T-helper 2 cell (primary cell): ENCODE measurements around the gene AFDN.

ENCODE experiments used
- DNase-seq, 5 experiments: peaks; one replicate each; pipeline versions ENCODE4 v3.0.0 to v3.0.0-alpha.2; 2012 to 2022

Gene AFDN

GRCh38 chr6:167796192-167796981, 30.3 kb upstream of the AFDN start:
- no peak for DNase-seq

- no peak for DNase-seq
These were observed 29.7 kb upstream of the AFDN start for GRCh38 chr6:167797011-167797471.

DNA sequence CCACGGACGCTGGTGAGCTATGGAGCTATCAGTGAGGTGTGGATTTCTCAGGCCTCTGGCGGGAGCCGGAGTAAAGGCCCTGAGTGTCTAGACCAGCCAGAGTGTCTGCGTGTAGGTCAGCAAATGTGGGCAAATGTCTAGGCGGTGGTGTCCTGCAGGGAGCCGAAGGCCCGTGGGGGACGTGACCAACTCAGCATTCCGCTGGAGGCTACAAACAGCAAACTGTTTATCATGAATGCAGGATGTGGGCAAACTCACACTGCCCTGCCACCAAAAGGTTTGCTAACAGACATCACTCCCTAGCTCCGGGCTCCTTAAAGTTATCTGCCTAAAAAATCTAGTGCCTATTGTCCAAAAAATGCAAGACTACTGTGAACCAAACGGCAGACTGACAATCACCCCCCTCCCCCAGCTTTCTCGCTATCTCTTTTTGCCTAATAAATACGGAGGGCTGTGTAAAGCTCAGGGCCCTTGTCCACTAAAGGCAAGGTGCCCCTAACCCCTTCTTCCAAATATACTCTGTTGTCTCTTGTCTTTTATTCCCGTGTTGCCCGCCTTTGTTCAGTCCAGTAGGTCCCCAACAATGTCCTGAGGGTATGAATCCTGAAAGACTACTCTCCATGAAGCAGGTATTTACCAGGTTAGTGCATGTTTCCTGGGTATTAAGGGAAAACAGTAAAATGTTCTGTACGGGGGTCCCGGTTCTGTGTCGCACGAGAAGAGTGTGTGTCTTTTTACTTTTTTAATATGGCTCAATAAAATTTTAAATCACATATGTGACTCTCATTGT, 29.0 kb upstream of the AFDN start:
- DNase-seq: no peak

DNA sequence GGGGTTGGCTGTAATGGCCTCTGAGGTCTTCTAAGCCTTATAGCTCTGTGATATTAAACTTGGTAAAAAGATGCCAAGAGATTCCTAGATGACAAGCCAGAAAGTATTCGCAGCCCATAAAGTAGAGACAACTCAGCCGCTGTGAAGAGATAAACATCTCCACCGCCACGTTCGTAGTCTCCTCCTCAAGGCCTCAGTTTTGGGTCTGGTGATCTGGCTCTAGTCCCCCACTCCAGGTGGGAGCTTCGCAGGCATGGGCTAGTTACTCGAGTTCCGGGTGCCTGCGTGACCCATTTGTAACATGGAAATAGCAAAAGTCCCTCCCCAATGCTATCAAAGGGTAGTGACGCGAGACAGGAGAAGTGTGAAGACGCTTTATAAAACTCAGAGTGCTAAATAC, 28.3 kb upstream of the AFDN start:
- DNase-seq: no peak

- DNase-seq: no peak
These were observed 27.5 kb upstream of the AFDN start for GRCh38 chr6:167799033-167799821.

DNA sequence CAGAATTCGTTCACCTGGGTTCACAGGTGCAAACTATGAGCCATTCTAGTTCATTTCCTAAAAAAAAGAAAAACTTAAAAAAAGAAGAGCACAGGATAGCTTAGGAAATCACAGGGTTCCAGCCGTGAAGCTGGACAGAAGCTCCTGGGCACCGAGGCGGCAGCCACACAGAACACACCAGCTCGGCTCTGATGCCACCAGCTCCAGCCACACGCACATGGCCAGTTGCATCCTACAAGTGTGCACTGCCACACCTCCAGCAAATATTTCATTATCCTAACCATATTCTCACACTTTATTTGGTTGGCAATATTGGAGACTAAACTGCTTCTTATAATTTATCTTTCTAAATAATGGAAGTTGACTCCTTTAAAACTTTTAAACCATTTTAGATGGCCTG, 26.2 kb upstream of the AFDN start:
- DNase-seq: no peak

DNA sequence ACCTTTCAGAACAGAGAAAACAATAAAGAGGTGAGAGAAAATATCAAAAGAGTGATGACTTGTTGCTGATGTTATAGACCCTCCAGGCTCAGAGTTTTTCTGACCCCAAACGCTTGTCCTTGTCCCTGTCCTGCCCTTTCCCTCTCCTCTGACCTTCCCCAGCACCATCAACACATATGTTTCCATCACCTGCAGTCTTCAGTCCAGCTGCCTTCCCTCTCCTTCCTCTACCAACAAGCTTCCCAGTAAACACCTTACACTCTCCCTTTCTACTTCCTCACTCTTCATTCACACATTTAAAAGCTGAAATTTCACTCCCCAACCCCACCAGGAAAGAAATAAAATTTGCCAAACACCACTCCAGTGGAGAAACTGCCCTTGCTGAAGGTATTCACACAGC, 25.4 kb upstream of the AFDN start:
- DNase-seq: no peak

GRCh38 chr6:167802339-167802738, 24.4 kb upstream of the AFDN start:
- DNase-seq: no peak

- no peak for DNase-seq
These were observed 22.9 kb upstream of the AFDN start for GRCh38 chr6:167803816-167804215.

GRCh38 chr6:167804281-167805013, 22.3 kb upstream of the AFDN start:
- DNase-seq: no peak

GRCh38 chr6:167805349-167806060, 21.2 kb upstream of the AFDN start:
- DNase-seq: no peak

DNA sequence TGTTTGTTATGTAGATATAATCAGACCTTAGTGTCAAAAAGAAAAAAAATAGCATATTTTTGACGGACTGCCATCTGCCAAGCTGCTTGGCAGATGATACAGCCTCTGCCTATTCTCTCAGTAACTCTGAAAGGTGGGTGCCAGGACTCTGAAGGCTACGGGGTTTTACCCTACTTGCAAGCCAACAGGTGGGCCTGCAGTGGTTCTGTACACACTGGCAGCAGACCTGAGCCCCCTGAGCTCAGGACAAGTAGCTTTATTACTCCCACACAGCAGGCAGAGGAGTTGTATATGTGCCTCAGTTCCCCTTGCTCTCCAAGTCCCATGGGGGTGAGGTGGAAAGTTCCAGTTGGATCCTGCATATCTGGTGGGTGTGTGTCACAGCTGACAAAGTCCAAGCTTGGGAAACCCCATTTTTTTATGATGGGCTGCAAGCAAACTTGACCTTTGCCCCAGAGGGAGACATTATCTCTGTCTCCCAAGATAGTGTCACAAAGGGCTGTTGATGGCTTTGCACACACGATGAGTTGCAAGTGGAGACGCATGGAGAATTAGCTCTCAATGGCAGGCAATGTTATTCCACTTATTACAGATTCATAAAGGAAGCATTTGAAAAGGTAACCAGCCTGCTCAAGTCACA, 20.5 kb upstream of the AFDN start:
- no peak for DNase-seq

DNA sequence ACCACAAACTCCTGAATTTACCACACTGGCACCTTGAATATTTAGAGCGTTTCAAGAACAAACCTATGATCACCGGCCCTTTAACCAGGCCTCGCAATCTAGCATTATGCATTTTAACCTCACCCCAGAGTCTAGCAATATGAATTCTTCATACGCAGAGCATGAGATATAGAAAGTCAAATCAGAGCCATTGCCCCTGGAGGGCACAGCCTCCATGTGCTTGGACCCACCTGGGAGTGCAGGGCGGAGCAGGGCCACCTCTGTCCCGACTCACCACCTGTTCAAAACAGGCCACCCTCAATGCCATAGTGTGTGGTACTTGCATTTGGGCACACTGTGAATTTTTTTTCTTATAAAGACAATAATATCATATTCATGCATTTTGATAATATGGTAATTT, 19.5 kb upstream of the AFDN start:
- DNase-seq: no peak

DNA sequence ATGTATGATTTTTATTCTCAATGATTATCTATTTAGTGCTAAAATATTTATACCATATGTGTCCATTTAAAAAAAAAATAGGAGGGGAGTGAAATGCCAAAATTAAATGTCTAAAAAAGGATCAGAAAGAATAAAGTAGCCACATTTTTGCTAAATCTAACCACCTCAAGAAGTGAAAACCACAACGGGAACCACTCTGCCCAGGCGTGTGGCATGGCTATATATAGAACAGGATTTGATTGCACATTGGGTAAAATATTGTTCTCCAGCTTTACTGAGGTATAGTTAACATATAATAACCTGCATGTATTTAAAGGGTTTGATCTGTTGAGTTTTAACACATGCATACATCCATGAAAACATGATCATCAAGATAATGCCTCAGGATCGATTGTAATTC, 19.0 kb upstream of the AFDN start:
- no peak for DNase-seq

DNA sequence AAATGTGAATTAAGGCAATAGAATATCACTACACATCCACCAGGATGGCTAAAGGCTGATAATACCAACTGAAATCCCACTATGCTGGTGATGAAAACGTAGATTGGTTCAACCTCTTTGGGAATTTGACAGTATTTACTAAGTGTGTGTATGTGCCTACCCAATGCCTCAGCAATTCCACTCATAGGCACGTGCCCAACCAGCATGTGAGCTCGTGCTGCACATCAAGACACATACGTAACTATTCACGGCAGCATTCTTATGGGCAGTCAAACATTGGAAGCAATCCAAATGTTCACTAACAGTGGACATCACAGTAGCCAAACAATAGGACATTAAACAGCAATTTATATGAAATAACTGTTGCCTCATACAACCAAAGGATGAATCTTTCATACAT, 15.7 kb upstream of the AFDN start:
- DNase-seq: no peak

DNA sequence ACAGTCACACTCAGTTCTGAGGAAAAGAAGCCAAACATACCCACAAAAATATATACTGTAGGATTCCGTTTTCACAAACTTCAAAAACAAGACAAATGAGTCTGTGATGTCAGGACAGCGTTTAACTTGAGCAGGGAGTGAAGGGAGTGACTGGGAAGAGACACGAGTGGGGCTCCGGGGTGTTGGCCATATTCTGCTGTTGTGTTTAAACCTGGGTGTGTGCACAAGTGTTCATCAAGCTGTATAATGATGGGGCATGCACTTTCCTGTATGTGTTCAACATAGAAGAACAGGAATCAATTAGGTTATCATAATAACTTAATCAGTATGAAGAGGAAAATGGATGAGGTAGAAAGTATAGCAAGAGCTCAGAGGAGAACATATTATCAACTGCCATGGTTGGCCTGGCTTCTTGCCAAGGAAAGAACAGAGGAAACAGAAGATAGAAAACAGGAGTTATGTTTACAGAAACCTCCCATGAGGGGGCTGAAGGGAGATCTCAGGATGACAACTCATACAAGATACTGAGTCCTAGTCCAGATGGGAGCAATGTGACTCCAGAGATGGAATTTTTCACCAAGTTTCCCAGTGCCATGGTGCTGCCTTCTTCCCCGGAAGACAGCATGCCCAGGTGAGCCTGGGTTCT, 15.1 kb upstream of the AFDN start:
- no peak for DNase-seq

GRCh38 chr6:167812088-167812487, 14.6 kb upstream of the AFDN start:
- DNase-seq: no peak

- no peak for DNase-seq
These were observed 11.3 kb upstream of the AFDN start for GRCh38 chr6:167815296-167815980.

GRCh38 chr6:167817016-167817415, 9.7 kb upstream of the AFDN start:
- no peak for DNase-seq

DNA sequence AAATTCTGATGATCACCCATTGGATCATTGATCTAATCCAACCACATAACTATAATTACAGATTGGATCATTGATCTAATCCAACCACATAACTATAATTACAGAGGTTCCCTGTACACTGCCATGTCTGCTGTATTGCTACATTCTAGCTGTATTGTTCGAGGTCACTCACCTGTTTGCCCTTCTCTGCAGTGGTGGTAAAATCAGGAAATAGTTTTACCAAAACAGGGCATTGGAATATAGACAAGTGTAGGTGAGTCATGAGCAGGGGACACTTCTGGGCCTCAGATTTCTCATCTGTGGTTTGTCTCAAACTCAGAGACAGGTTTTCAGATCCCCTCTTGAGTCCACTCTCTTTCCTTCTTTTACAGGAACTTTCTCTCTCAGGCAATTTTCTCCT, 9.0 kb upstream of the AFDN start:
- no peak for DNase-seq
